HepG2 (cell line): ENCODE results near the gene DNPH1. TPM values are rescaled to one million over a fixed set of nuclear protein-coding genes. Genes with fewer than 3 reads are reported as not detected.

Source experiments
- ATAC-seq: fragments of 200-7000 bp; cut with Tn5 transposase; 3 replicates; pipeline ENCODE4 v1.9.1; 2020; ENCODE audit warnings: mild to moderate bottlenecking, moderate library complexity
- BruUV-seq: library from RNA; stranded (reverse); fragments of 400-500 nt; replicated peaks from 2 replicates; lab custom pipeline; 2021; lab: Mats Ljungman, UMichigan
- CTCF ChIA-PET: fragments of 300-600 bp; formaldehyde crosslinking; extraction: SDS; loops from one replicate; lab custom pipeline; 2021; ENCODE audit warnings: low total read pairs, inconsistent platforms, low intra/inter-chr PET ratio; lab: Yijun Ruan, JAX
- POLR2A ChIA-PET: fragments of 350-600 bp; sonication (Branson Sonifier 250); formaldehyde crosslinking; loops from one replicate; lab custom pipeline; 2020; ENCODE audit warnings: antibody characterized with exemption, inconsistent platforms; lab: Yijun Ruan, JAX
- DNase-seq: peaks from one replicate; pipeline ENCODE4 v3.0.0-alpha.2; 2015; ENCODE audit warnings: low spot score
- FAIRE-seq: peaks from 3 replicates; lab custom pipeline; 2011; peaks lifted over from hg19 to GRCh38; lab: Jason Lieb, UNC
- H2AFZ ChIP-seq: one replicate; pipeline ENCODE4 v1.6.1; 2011; ENCODE audit warnings: low read length, inconsistent platforms
- H3K27ac ChIP-seq: fragments of 300-600 bp; 3 replicates; pipeline ENCODE4 v1.8.0; 2011; ENCODE audit warnings: mixed run types, mild to moderate bottlenecking, mixed read lengths, low read length, inconsistent platforms; ENCODE audit not compliant: insufficient read depth; ENCODE audit errors: extremely low read length
- H3K27me3 ChIP-seq, 2 experiments: fragments of 200-600 bp in 1 of 2; 2 replicates in 1 of 2; 3 replicates in 1 of 2; pipeline versions ENCODE4 v1.6.0 to v1.8.0; 2011; ENCODE audit warnings: low read length in 2 of 2, mild to moderate bottlenecking in 2 of 2, moderate library complexity in 2 of 2, inconsistent platforms in 1 of 2; ENCODE audit not compliant: insufficient read depth in 2 of 2, control insufficient read depth in 1 of 2
- H3K36me3 ChIP-seq, 2 experiments: fragments of 200-600 bp in 1 of 2; replicated peaks in 1 of 2; 2 replicates in 1 of 2; 3 replicates in 1 of 2; pipeline versions ENCODE4 v1.5.1 to v1.8.0; 2011; ENCODE audit warnings: low read length in 2 of 2, inconsistent platforms in 1 of 2; ENCODE audit not compliant: insufficient read depth in 2 of 2, control insufficient read depth in 1 of 2
- H3K4me1 ChIP-seq: 2 replicates; pipeline ENCODE4 v1.5.1; 2012; ENCODE audit warnings: low read length, inconsistent platforms; ENCODE audit not compliant: insufficient read depth
- H3K4me2 ChIP-seq: 2 replicates; pipeline ENCODE4 v1.6.0; 2011; ENCODE audit warnings: low read depth, low read length, inconsistent platforms
- H3K4me3 ChIP-seq, 3 experiments: fragments of 200-600 bp in 1 of 3; sonication (generic), shearing (Covaris generic) in 1 of 3; replicated peaks in 1 of 3; 2 replicates each; pipeline ENCODE4 v1.5.1; 2011 to 2016; ENCODE audit warnings: low read length in 3 of 3, inconsistent platforms in 2 of 3, low read depth in 2 of 3, mild to moderate bottlenecking in 2 of 3, control low read depth in 1 of 3, mixed read lengths in 1 of 3; ENCODE audit not compliant: insufficient read depth in 1 of 3
- H3K79me2 ChIP-seq: one replicate; pipeline ENCODE4 v1.6.1; 2011; ENCODE audit warnings: low read length, inconsistent platforms; ENCODE audit not compliant: insufficient read depth
- H3K9ac ChIP-seq: 2 replicates; pipeline ENCODE4 v1.6.0; 2011; ENCODE audit warnings: mild to moderate bottlenecking, low read depth, low read length, inconsistent platforms; ENCODE audit not compliant: insufficient read depth
- H3K9me3 ChIP-seq: 2 replicates; pipeline ENCODE4 v1.5.1; 2012; ENCODE audit warnings: mild to moderate bottlenecking, low read length
- H4K20me1 ChIP-seq: 2 replicates; pipeline ENCODE4 v1.6.0; 2011; ENCODE audit warnings: inconsistent platforms, mild to moderate bottlenecking, low read length, moderate library complexity; ENCODE audit not compliant: insufficient read depth
- DMTF1 ChIP-seq: sonication (generic); formaldehyde crosslinking; IDR thresholded peaks from 2 replicates; pipeline ENCODE4 v1.4.0; 2020; ENCODE audit warnings: mild to moderate bottlenecking, missing genetic modification reagents
- FOXP4 ChIP-seq: sonication (generic); formaldehyde crosslinking; IDR thresholded peaks from 2 replicates; pipeline ENCODE4 v1.4.0; 2020; ENCODE audit warnings: missing genetic modification reagents
- GABPA ChIP-seq, 2 experiments: IDR thresholded peaks; 2 replicates each; pipeline ENCODE4 v1.6.1; 2011 to 2016; ENCODE audit warnings: low read depth in 2 of 2, low read length in 1 of 2, missing biosample characterization in 1 of 2, missing genetic modification characterization in 1 of 2
- MLX ChIP-seq: IDR thresholded peaks from 2 replicates; pipeline ENCODE4 v1.6.1; 2016
- MTF1 ChIP-seq: sonication (generic); formaldehyde crosslinking; IDR thresholded peaks from 2 replicates; pipeline ENCODE4 v1.5.0; 2020; ENCODE audit warnings: missing genetic modification reagents
- NR2F6 ChIP-seq, 2 experiments: IDR thresholded peaks; 2 replicates each; pipeline ENCODE4 v1.6.1; 2016; ENCODE audit warnings: antibody characterized with exemption in 1 of 2, mild to moderate bottlenecking in 1 of 2
- SRF ChIP-seq: IDR thresholded peaks from 2 replicates; pipeline ENCODE4 v1.6.1; 2011; ENCODE audit warnings: mild to moderate bottlenecking, low read depth, low read length, moderate library complexity
- TCF12 ChIP-seq, 2 experiments: fragments of 450-650 bp in 1 of 2; sonication (generic) in 1 of 2; formaldehyde crosslinking in 1 of 2; IDR thresholded peaks; 2 replicates each; pipeline versions ENCODE4 v1.6.1 to v1.8.0; 2017 to 2022; ENCODE audit warnings: antibody characterized with exemption in 1 of 2, mild to moderate bottlenecking in 1 of 2, missing genetic modification reagents in 1 of 2, moderate library complexity in 1 of 2
- ZIK1 ChIP-seq: sonication (generic); formaldehyde crosslinking; IDR thresholded peaks from 2 replicates; pipeline ENCODE4 v1.5.0; 2020; ENCODE audit warnings: mild to moderate bottlenecking, low read depth, missing genetic modification reagents, borderline replicate concordance
- ZNF12 ChIP-seq: sonication (generic); formaldehyde crosslinking; IDR thresholded peaks from 2 replicates; pipeline ENCODE4 v1.5.0; 2020; ENCODE audit warnings: missing genetic modification reagents
- WGBS: methylation state at CpG from one replicate; pipeline ENCODE4 v1.1.6; 2017; ENCODE audit warnings: low lambda C conversion rate; 5-methylcytosine and 5-hydroxymethylcytosine counted together
- in situ Hi-C: cut with HindIII; loops from 2 replicates; pipeline ENCODE4 v1.10.0; 2017; ENCODE audit warnings: low pct_unique_long_range_greater_than_20kb; ENCODE audit not compliant: extremely low pct_ligation_motif_present
- intact Hi-C: fragments of 100-400 bp; cut with micrococcal nuclease; formaldehyde crosslinking; loops from one replicate; pipeline ENCODE4 v1.10.0; 2022; ENCODE audit not compliant: unreplicated experiment
- polyA plus RNA-seq, 8 experiments: library from polyadenylated mRNA; depleted of rRNA in 3 of 8; stranded (reverse) in 7 of 8; unstranded in 1 of 8; fragments of >200 nt; fragmentation: Illumina TruSeq in 4 of 8; extraction: Trizol in 4 of 8; gene quantifications; 2 replicates each; pipeline versions ENCODE4 v1.2.1 to v1.2.3, GENCODE V29; 2011 to 2016; ENCODE audit warnings: low read depth in 4 of 8, missing spikeins in 1 of 8, mixed read lengths in 1 of 8; ENCODE audit not compliant: insufficient read depth in 1 of 8
- total RNA-seq, 5 experiments: library from RNA; depleted of rRNA; stranded (reverse); fragments of >200 nt; fragmentation: Illumina TruSeq; extraction: Trizol; gene quantifications; 2 replicates each; pipeline ENCODE4 v1.2.3, GENCODE V29; 2016; ENCODE audit warnings: low read depth in 1 of 5
- TF ChIP-seq, protein P1 (sequence below): IDR thresholded peaks from 2 replicates; pipeline ENCODE4 v1.6.1; 2016
- TF ChIP-seq, protein P2 (sequence below): sonication (generic); formaldehyde crosslinking; IDR thresholded peaks from 2 replicates; pipeline ENCODE4 v1.8.0; 2022; ENCODE audit warnings: low read depth, missing genetic modification reagents

The DNPH1 gene
- total and polyA plus RNA-seq, 2 of the 13 experiments (the other 11 are each of a cell fraction or from before 2014, with no cell fraction given) = 56.5 to 75.1 TPM

DNA sequence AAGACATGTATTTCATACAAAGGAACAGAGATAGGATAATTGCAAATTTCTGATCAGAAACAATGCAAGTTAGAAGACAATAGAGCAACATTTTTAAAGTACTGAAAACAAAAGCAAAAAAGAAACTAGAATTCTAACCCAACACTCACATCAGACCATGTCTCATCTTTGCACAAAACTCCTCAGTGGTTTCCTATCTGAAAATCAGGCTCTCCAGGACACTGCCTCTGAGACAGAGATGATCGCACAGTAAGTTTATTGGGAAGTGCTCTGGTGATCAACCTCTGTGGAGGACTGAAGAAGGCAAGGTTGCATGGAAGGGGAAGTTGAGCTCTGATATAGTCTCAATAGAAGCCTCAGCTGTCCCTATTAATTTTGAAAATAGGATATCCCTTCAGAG, 11.7 kb upstream of the DNPH1 start (continued):
- TF ChIP-seq, protein P1, sequence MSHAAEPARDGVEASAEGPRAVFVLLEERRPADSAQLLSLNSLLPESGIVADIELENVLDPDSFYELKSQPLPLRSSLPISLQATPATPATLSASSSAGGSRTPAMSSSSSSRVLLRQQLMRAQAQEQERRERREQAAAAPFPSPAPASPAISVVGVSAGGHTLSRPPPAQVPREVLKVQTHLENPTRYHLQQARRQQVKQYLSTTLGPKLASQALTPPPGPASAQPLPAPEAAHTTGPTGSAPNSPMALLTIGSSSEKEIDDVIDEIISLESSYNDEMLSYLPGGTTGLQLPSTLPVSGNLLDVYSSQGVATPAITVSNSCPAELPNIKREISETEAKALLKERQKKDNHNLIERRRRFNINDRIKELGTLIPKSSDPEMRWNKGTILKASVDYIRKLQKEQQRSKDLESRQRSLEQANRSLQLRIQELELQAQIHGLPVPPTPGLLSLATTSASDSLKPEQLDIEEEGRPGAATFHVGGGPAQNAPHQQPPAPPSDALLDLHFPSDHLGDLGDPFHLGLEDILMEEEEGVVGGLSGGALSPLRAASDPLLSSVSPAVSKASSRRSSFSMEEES (CRISPR knock-in tag) = no peak
- no peak for TF ChIP-seq MLX (CRISPR knock-in tag)
- TF ChIP-seq TCF12 (IDR thresholded peaks at IDR 0.05) = no peak
- TF ChIP-seq TCF12 (CRISPR knock-in tag; IDR thresholded peaks at IDR 0.05) = no peak
- TF ChIP-seq MTF1 = no peak

DNA sequence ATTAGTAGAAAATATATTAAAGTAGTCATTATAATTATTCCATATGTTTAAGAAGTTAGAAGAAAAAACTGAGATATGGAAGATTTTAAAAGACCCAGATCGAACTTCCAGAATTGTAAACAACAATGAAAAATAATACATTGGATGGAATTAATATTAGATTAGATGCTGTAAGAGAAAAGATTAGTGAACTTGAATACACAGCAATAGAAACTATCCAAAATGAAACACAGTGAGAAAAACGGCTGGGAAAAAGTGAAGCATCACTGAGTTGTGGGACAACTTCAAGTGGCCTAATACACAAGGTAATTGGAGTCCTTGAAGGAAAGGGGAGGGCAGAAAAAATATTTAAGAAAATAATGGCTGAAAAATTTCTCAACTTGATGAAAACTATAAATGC, 9.8 kb upstream of the DNPH1 start:
- 3% methylated on average over 2 of the region's 2 CpGs for WGBS

More for the DNA sequence above, 9.8 kb upstream of the DNPH1 start:
- Histone ChIP-seq H2AFZ (no peak overlapping the region), H3K27ac (no peak overlapping the region), H3K36me3 (no peaks in the 10 kb centered on the region), H3K4me2 (no peak overlapping the region), H4K20me1 (no peaks in the 10 kb centered on the region), H3K4me3 (no peak overlapping the region), H3K9ac (no peak overlapping the region), H3K9me3 (no peaks in the 10 kb centered on the region), H3K79me2 (no peaks in the 10 kb centered on the region), H3K4me1 (peaks cover 19% of the 10 kb centered on the region), H3K27me3 (peaks cover 7 to 39% of the 10 kb centered on the region in 2 experiments; a peak in 4 of 5 replicates)
- CTCF ChIA-PET = no interaction called here
- in situ Hi-C loops (no loop called here), intact Hi-C loops (no loop called here)
- TF ChIP-seq SRF (no peak), NR2F6 (IDR thresholded peaks at IDR 0.05) (no peak), NR2F6 (CRISPR knock-in tag; IDR thresholded peaks at IDR 0.05) (no peak), FOXP4 (no peak), ZNF12 (CRISPR knock-in tag) (no peak), ZIK1 (no peak), DMTF1 (CRISPR knock-in tag) (no peak), GABPA (IDR thresholded peaks at IDR 0.05; ENCODE audit: low read depth, low read length) (no peak), GABPA (CRISPR knock-in tag; IDR thresholded peaks at IDR 0.05; ENCODE audit: low read depth) (no peak)
- TF ChIP-seq, protein P2, sequence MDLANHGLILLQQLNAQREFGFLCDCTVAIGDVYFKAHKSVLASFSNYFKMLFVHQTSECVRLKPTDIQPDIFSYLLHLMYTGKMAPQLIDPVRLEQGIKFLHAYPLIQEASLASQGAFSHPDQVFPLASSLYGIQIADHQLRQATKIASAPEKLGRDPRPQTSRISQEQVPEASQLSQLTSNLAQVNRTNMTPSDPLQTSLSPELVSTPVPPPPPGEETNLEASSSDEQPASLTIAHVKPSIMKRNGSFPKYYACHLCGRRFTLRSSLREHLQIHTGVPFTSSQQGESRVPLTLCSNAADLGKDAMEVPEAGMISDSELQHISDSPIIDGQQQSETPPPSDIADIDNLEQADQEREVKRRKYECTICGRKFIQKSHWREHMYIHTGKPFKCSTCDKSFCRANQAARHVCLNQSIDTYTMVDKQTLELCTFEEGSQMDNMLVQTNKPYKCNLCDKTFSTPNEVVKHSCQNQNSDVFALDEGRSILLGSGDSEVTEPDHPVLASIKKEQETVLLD (CRISPR knock-in tag) = no peak
- FAIRE-seq (no peak), ATAC-seq (no peak), DNase-seq (no peak)
- POLR2A ChIA-PET = interaction anchor here (1.8 kb wide), 1 partner anchor 23 kb away, joined by 10 read pairs; no protein-coding TSS in a partner anchor
- no TSS peak for BruUV-seq
